Muscle layer of duodenum (tissue), 2 donors: Measurements from ENCODE around the gene ACBD5.

Experiments
- H3K27ac ChIP-seq: one replicate; pipeline ENCODE4 v1.7.0; 2013; ENCODE audit warnings: mild to moderate bottlenecking, low read length
- H3K27me3 ChIP-seq: one replicate; pipeline ENCODE4 v1.7.0; 2013; ENCODE audit warnings: low read depth, mild to moderate bottlenecking, control low read depth, low read length
- H3K36me3 ChIP-seq, 2 donors: one replicate each; pipeline ENCODE4 v1.7.0; 2013; ENCODE audit warnings: low read length in 2 of 2, control low read depth in 1 of 2, mild to moderate bottlenecking in 1 of 2; ENCODE audit not compliant: insufficient read depth in 2 of 2, control insufficient read depth in 1 of 2
- H3K4me1 ChIP-seq, 2 donors: one replicate each; pipeline ENCODE4 v1.7.0; 2013; ENCODE audit warnings: low read length in 2 of 2, mild to moderate bottlenecking in 2 of 2, control low read depth in 1 of 2, moderate library complexity in 1 of 2; ENCODE audit not compliant: insufficient read depth in 2 of 2, control insufficient read depth in 1 of 2
- H3K4me3 ChIP-seq, 2 donors: one replicate each; pipeline ENCODE4 v1.7.0; 2013; ENCODE audit warnings: low read length in 2 of 2, low read depth in 1 of 2, mild to moderate bottlenecking in 1 of 2
- H3K9me3 ChIP-seq, 2 donors: one replicate each; pipeline ENCODE4 v1.7.0; 2013; ENCODE audit warnings: low read length in 2 of 2, control low read depth in 1 of 2, mild to moderate bottlenecking in 1 of 2; ENCODE audit not compliant: control insufficient read depth in 1 of 2
- donor health status: healthy.

The ACBD5 gene

DNA sequence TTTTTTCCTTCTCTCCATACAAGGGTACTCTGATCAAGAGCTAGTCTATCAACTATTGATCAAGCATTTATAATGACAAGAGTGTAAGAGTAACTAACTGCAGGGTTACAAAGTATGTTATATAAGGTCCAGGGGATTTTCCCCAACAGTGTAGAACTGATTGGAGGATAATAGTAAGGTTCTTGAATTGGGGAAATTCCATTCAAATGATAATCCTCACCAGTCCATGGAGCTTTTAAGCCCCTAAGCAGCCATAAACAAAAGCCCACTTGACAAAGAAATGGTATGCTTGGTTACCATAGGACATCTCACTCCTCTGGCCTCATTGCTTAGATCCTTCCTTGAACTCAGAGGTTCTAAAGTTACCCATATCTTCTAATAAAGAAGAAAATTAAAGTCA lies 94.7 kb downstream of the ACBD5 start:
- Histone ChIP-seq H3K27ac (no peak overlapping the region), H3K4me1 (no peaks in the 10 kb centered on the region), H3K36me3 (peaks cover 20 to 46% of the 10 kb centered on the region in 2 donors), H3K9me3 (no peaks in the 10 kb centered on the region), H3K4me3 (no peak overlapping the region), H3K27me3 (no peaks in the 10 kb centered on the region)
